HEK293T (cell line): ENCODE data around the gene PARVB.

Experiments
- ARNT ChIP-seq: fragments of 450-650 bp; IDR thresholded peaks from 2 replicates; pipeline ENCODE4 v1.6.1; 2017; ENCODE audit warnings: mild to moderate bottlenecking
- BHLHE40 ChIP-seq: fragments of 450-650 bp; IDR thresholded peaks from 2 replicates; pipeline ENCODE4 v1.6.1; 2016; ENCODE audit warnings: mild to moderate bottlenecking, moderate library complexity, borderline replicate concordance
- FOXA1 ChIP-seq: fragments of 450-650 bp; IDR thresholded peaks from 2 replicates; pipeline ENCODE4 v1.6.1; 2016; ENCODE audit warnings: mild to moderate bottlenecking
- FOXK2 ChIP-seq: fragments of 450-650 bp; IDR thresholded peaks from 2 replicates; pipeline ENCODE4 v1.6.1; 2016; ENCODE audit warnings: mild to moderate bottlenecking
- FOXM1 ChIP-seq: fragments of 450-650 bp; IDR thresholded peaks from 2 replicates; pipeline ENCODE4 v1.6.1; 2017; ENCODE audit warnings: mild to moderate bottlenecking, borderline replicate concordance
- SP1 ChIP-seq: fragments of 450-650 bp; IDR thresholded peaks from 2 replicates; pipeline ENCODE4 v1.6.1; 2017
- SUZ12 ChIP-seq: fragments of 450-650 bp; IDR thresholded peaks from 2 replicates; pipeline ENCODE4 v1.6.1; 2016; ENCODE audit warnings: mild to moderate bottlenecking
- TARDBP ChIP-seq: fragments of 450-650 bp; IDR thresholded peaks from 2 replicates; pipeline ENCODE4 v1.6.1; 2016
- ZNF384 ChIP-seq: fragments of 450-650 bp; IDR thresholded peaks from 2 replicates; pipeline ENCODE4 v1.6.1; 2016

DNA sequence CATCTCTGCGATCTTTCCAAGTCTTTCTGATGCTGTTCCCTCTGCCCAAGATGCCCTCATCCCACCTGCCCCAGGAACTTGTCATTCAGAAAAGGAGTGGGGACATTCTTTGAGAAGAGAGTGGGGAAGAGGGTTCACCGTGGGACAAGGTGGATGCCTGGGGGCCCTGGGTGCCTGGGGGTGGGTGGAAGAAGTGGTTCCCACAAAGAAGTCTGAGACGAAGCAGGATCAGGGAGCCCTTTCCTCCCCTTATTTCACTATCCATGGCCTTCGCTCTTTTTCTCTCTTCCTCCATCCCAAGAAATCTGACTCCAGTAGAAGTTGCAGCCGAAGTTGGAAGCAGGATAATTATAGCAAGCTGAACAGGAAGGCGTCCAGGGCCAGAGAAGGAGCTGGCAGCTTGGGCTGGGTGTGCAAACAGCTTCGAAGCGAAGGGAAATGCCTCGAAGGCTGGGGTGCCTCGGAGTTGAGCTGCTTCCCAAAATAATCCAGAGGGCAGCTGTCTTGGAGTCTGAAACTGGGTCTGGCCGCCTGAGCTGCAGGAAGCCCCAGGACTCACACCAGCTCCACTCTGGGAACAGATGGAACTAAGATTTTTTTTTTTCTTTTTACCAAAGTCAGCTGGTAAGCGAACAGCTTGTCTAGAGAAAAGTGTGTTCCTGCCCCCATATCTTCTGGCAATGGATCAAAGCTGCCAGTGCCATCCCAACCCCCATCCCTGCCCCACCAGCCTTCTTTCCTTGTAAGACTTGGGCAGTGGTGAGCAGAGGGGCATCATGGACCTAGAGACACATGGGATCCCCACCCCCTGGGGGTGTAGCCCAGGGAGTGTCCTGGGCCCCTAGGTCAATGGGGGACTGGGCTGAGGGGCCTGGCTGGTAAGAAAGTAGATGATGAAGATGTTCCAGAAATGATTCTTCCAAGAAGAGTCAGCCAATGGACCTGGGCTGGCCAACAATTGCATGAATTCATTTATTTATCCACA is 188.1 kb downstream of the PARVB start:
- TF ChIP-seq FOXM1 (no peak), FOXK2 (no peak), SP1 (no peak), BHLHE40 (no peak), TARDBP (no peak), SUZ12 (no peak), FOXA1 (no peak), ARNT (no peak), ZNF384 (no peak)
